GM12874 (cell line): Measurements from ENCODE around the gene XPOT.

Experiments used
- TF ChIP-seq, protein P1 (sequence below): IDR thresholded peaks from 2 replicates; pipeline ENCODE4 v1.5.1; 2011; ENCODE audit warnings: low read depth, mild to moderate bottlenecking, control low read depth, low read length, moderate library complexity; ENCODE audit not compliant: insufficient read depth

The XPOT gene

DNA sequence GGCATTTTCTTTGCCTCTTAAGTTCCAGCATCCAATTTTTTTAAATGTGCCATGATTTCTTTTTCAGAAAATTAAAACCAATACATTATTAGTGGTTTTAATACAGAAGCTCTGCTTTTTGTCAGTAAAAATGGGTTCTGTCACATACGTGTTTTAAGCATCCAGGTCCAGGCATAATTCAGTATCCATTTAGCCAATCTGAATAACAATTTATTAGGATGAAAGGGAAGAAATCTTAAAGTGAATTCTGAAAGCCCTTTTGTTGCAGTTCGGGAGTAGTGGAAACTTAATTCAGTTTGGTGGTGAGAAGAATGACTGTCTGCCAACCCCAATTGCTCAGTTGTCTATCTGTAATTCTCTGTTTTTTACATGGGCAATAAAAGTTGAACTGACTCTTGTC, 7.2 kb downstream of the XPOT start:
- TF ChIP-seq, protein P1, sequence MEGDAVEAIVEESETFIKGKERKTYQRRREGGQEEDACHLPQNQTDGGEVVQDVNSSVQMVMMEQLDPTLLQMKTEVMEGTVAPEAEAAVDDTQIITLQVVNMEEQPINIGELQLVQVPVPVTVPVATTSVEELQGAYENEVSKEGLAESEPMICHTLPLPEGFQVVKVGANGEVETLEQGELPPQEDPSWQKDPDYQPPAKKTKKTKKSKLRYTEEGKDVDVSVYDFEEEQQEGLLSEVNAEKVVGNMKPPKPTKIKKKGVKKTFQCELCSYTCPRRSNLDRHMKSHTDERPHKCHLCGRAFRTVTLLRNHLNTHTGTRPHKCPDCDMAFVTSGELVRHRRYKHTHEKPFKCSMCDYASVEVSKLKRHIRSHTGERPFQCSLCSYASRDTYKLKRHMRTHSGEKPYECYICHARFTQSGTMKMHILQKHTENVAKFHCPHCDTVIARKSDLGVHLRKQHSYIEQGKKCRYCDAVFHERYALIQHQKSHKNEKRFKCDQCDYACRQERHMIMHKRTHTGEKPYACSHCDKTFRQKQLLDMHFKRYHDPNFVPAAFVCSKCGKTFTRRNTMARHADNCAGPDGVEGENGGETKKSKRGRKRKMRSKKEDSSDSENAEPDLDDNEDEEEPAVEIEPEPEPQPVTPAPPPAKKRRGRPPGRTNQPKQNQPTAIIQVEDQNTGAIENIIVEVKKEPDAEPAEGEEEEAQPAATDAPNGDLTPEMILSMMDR, result no peak

DNA sequence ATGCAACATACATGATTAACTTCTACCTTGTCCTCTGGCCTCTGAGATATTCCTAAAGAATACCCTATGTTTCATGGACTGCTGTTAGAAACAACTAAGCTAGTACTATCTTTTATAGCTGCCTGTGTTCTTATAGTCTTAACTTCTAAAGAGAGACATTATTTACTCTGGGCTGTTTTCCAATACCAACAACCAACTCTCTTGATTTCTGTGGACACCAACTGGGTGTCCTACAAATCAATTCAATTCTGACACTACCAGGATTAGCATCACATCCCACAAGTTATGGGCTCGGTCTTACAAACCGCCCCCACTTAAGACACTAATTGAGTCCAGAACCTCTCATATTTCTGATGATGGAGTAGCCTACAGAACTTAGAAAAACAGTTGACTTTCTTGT, 8.3 kb downstream of the XPOT start:
- TF ChIP-seq, protein P1, result no peak

DNA sequence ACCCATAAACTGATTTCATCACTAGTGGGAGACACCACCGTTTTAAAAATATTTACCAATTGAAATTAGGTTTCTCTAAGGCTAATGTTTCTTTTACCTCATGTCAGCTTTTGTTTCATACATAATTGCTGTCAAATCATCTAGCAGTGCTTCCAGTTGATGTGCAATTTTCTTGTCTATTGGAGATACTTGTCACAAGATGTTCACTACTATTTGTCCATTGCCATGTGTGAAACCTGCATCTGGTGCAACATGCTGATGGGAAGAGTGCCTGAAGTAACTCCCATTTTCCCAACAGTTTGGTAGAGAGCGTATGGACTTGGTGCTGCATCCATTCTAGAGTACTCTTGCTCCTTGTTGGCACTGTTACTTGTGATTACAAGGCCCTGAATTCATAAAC, 9.7 kb downstream of the XPOT start:
- TF ChIP-seq, protein P1, result no peak

DNA sequence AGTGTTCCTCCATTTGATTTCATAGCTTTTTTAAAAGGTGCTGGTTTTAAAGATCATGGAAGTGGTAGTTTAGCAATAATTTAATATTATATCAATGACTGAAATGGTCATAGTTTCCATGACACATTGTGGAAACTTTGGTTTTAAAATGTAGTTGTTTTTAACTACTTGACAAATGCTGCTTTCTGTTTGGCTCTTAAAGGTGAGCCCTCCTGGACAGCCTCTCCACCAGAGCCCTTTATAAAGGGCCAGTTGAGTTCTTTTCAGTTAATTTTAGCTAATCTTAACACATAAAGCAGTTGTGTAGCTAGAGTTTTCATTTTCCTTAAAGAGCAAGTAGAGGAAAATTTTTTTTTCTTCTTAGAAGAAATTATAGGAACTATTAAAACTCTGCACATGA, 14.0 kb downstream of the XPOT start:
- TF ChIP-seq, protein P1, result no peak

DNA sequence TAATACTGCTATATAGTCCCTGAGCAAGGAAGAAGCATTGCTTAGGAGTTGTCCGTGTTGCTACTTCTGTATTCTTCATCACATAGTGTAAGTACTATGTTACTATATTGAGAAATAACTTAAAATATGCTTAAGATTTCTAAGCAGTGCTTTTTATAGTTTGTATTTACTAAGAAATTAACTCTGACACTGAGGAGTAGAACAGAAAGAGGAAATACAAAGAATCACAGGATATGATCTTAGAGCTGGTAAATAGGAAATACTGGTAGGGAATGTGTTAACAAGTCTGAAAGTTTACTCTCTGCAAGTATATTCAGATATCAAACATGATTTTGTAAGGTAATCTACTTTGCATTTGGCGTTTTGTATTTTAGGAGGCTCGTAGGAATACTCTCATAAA, 15.5 kb downstream of the XPOT start:
- TF ChIP-seq, protein P1, result no peak

DNA sequence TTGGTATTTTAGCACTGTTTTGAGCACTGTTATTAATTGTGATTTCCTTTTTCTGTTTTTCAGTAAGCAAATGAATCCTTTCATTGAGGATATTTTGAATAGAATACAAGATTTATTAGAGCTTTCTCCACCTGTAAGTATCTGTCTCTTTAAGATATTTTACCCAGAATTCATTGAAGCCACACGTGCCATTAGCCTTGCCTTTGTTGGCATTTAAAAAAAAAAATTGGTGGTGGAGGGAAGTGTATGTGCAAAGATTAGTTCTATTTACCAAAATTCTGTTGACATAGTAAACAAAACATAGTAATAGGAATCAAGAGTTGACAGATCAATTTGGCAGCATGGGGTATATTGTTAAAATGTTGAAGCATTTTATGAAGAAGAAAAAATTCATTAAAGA, 23.8 kb downstream of the XPOT start:
- TF ChIP-seq, protein P1, result no peak

DNA sequence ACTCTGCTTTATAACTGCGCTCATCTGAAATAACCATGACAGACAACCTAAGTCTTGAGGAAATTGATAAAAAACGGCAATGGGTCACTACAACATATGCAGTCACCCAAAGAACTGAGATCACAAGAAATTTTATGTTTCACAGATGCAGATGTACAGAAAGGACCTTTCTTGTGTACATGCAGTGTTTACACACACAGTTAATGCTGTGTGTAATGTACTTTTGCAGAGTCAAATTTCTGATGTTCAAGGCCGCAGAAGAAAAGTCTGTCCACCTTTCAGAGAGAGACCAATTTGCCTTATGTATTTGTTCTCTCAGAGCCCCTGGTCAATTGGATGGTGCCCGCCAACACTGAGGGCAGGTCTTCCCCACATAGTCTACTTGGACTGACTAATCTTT, 24.8 kb downstream of the XPOT start:
- TF ChIP-seq, protein P1, result no peak

DNA sequence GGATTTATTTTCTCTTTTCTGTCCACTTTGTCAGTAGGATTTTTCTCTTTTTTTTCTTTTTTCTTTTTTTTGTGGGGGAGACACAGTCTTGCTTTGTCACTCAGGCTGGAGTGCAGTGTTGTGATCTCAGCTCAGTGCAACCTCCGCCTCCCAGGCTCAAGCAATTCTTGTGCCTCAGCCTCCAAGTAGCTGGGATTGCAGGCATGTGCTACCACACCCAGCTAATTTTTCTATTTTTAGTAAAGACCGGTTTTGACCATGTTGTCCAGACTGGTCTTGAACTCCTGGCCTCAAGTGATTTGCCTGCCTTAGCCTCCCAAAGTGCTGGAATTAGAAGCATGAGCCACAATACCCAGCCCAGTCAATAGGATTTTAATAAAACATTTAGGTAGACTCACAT, 26.7 kb downstream of the XPOT start:
- TF ChIP-seq, protein P1, result no peak
